GM19463 (cell line): ENCODE measurements around the gene SMAD6.

Experiments used
- ATAC-seq: cut with Tn5 transposase; IDR thresholded peaks from one replicate; pipeline ENCODE4 v1.9.1; 2021; ENCODE audit warnings: mild to moderate bottlenecking, moderate library complexity; ENCODE audit not compliant: unreplicated experiment

The SMAD6 gene

DNA sequence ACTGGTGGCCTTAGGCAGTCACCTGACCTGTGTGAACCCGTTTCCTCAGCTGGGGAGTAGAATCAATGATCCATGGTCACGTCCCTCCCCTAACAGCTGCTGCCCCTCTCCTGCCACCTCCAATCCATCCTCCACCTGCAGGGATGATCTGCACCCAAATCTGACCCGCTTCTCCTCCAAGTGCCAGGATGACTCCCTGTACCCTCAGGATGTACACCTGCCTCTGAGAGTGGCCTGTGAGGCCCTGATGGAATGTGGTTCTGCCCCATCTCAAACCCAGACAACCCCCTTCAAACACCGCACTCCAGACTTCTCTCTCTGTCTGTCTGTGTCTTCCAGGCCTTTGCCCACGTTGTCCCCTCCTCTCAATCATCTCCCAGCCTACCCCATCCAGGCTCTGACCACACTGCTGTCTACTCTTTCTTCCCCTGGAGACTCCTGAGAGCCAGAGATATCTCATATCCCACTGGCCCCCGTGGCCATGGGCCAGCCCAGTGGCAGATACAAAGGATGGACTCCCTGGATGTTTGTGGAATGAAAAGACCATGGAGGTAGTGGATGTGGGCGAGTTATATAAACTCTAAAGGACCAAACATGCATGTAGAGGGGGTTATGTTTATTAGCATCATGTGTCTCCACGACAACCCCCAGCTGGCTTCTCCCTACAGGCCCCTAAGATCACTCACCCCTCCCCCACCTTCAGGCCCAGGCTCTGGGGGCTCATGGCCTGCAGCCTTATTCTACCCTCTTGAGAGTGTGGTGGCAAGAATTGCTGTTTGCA lies 84.9 kb downstream of the SMAD6 start:
- ATAC-seq, result no peak

DNA sequence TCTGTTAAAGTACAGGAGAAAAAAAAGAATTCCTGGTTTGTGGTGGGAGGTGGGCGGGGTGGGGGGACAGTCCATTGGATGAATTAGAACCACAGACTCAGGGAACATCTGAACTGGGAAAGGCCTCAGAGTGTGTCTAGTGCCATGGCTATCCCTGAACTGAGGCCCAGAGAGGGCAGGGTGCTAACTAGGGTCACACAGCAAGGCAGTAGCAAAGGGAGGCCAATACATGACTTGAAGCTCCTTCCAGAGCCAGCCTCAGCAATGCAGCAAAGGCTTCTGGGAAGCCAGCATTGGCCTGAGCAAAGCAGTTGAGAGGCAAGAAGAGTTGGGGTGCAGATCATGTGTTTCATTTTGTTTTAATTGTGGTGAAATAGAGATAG lies 85.4 kb downstream of the SMAD6 start:
- no peak for ATAC-seq

DNA sequence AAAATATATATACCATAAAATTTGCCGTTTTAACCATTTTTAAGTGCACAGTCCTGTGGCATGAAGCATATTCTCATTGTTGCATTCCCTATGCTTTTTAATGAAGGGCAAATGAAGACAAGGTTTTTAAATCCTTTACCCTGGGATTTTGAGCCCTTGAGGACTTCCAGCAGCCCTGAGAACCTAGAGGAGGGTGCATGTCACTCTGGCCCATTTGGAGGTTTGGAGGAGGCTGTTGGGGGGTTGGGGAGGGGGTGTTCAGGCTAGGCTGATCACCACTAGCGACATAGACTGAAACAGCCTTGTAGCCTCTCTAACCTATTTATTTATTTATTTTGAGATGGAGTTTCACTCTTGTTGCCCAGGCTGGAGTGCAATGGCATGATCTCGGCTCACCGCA lies 86.0 kb downstream of the SMAD6 start:
- ATAC-seq, result no peak

DNA sequence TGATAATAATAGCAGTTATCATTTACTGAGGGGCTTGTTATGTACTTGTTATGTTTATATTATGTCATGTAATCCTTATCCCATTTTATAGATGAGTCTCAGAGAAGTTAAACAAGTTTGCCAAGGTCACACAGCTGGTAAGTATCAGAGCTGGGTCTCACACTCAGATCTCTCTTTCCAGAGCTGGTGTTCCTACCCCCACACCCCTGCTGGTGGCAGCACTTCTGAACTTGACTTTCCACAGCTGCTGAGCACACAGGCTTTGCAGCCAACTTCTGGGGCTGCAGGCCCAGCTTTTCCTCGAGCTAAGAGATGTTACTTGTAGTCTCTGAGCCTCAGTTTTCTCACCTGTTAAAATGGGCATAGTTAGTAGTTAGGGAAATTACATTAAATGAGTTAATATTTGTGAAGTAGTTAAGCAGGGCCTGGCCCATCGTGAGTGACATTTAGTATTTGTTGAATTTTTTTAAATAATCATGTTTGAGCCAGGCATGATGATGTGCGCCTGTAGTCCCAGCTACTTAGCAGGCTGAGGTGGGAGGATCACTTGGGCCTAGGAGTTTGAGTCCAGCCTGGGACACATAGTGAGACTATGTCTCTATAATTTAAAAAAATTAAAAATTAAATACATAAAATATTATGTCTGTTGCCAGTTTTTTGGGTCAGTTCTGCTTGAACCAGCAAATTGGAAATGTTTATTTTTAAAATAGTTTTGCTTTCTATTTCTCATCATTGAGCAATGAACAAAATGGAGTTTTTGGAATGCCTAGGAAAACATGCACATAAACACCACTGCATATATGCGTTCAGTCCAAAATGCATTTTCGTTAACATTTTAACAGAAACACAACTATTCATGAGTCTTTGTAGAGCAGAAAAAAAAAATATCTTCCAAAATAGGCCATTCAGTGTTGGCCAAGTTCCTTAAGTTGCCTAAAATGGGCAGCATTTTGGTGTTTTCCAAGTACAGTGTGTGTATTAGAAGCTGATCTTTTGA lies 87.3 kb downstream of the SMAD6 start:
- ATAC-seq, result no peak

- ATAC-seq, result no peak
Measured at GRCh38 chr15:66795851-66796250, 93.8 kb downstream of the SMAD6 start.

DNA sequence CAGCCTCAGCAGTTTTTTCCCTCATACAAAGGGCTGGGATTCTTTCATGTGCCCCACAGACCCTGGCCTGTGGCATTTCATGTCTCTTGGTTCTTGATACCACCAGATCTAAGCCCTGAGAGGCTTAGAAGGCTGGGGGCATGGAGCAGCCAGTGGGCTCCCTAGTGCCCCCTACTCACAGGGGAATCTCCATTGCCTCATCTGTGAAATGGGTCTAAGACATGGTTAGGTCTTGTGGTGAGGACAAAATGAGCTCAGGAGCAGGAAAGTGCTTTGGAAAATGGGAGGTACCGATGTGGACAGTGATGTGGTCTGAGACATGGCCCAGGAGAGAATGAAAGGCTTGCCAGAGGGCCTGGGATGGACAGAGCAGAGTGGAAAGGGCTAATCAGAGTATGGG lies 94.3 kb downstream of the SMAD6 start:
- ATAC-seq, result no peak

GRCh38 chr15:66797921-66798320 lies 95.9 kb downstream of the SMAD6 start:
- no peak for ATAC-seq

- ATAC-seq, result no peak
Measured at GRCh38 chr15:66798426-66799061, 96.5 kb downstream of the SMAD6 start.

- no peak for ATAC-seq
Measured at GRCh38 chr15:66799242-66799641, 97.2 kb downstream of the SMAD6 start.

DNA sequence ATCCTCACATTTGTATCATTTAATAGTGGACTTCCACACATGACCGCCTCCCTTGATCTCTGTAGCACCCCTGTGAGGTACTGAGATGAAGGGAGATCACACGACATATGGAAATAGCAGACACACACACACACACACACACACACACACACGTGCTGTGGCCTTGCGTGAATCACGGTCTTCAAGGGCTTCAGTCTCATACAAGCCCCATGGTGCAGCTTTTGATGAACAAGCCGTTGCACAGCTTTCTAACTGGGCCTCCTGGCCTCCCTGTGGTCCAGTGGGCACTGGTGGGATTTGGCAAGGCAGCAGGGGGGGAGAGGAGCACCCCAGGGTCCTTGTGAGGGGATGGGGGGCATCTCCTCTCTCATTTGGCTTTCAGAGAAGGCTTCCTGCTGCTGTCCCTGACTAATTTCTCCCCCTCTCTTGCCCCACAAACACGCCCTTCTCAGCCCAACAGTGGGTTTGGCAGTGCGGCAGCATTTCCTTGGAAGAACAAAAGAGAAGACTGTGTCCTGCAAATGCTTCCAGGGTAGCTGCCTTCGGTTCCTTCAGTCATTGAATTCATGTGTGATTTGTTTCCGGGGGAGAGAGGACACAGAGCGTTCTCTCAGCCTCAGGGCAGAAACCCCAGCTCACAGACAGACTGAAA lies 98.7 kb downstream of the SMAD6 start:
- no peak for ATAC-seq

DNA sequence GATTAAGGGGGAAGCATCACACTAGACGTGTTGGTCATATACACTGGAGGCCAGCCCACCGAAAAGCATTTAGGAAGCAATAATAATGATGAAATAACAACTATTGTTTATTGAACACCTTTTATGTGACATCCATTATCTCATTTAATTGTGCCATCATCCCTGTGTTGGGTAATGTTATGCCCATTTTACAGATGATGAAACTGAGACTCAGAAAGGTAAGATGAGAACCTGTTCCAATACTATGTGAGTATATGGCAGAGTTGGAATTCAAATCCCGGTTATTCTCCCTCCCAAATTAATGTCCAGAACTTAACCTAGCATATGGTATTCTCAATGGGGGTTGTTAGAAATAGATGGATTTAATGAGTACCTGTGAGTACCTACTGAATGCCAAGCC lies 99.2 kb downstream of the SMAD6 start:
- ATAC-seq, result no peak

DNA sequence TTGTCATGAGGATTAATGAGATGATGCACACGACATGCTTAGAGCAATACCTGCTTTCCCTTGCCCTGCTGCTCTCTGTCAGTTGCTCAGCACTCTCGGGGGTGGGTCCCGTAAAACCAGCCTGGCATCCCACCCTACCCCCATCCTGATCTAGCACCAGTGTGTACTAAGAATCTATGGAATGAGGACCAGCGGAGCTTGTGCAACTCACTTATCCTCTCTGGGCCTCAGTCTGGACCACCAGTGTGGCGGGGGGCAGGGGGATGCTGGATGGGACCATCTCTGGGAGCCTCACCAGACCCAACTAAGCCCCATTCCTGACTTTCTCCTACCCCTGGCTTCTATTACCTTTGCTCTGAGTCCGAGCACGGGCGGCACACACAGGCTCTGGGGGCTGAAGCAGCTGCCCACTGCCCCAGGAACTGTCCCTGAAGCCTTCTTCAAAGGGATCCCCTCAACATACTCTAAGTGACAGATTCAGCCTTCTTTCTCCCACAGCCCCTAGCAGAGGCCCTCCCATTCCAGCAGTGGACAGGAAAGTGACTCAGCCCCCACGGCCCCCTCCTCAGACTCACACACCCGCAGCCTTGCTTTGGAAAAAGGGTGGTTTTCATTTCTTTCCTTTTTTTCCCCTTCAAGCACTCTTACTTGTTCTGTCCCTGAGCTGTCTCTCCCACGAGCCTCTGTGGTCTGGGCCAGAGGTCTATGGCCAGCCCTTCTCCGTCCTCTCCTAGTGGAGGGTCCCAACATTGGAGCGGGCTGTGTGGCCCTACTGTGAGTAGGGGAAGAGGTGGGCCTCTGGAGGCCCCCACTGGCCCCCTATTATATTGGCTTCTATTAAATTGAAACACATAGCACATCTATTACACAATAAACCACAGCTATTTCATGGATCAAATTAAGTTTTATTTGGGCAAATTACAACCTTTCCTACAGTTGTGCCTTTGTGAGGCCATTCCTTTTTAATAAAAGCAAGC lies 100.3 kb downstream of the SMAD6 start:
- ATAC-seq, result no peak

DNA sequence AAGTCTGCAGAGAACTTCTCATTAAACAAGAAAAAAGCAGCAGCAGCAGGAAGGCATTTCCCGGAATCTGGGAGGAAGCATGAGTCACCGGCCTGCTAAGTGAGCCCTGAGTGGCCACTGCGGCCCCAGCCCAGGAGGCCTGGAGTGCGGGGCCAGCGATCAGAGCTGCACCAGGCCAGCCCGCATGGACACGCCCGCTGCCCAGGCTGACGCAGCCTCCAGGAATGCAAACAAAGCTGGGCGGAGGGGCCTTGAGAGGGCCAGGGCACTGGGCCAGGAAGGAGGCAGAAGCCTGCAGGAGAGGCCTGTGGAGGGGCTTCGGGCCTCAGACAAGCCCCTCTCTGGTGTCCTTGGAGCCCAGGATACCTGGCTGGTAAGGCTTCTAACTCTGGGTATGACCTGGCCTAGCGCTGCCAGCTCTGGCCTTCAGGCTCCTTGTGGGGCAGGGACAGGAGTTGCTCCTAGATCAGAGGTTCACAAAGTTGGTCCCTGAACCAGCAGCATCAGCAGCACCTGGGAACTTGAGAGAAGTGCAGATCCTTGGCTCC lies 101.2 kb downstream of the SMAD6 start:
- ATAC-seq, result no peak

GRCh38 chr15:66803749-66804148 lies 101.7 kb downstream of the SMAD6 start:
- no peak for ATAC-seq

DNA sequence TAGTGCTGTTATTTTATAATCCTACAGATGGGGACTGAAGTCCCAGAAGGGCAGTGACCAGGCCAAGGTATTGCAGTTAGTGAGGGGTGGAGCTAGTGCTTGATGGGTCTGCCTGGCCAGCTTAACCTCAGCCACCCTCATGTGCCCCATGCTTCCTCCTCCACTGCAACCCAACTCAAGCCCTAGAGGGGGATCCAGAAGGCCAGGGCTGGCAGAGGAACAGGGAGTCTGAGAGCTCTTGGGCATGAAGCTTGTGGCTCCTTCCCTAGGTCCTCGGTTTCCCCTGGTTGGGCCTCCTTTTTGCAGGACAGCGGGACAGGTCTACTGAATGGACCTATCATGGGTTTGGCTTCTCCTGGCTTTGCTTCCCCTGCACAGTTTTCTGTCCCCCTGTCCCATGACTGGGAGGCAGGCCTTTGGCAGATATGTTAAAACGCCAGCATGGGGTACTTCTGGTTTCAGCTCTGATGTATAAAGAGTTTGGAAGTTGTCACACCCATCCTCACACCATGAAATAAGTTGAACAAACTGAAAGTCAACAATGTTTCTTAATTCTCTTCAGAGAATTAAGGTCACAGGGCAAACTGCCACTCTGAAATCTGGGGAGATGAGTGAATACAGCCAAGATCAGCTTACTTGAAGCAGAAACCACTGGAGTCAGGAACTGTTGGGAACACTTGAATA lies 103.3 kb downstream of the SMAD6 start:
- ATAC-seq, result no peak

DNA sequence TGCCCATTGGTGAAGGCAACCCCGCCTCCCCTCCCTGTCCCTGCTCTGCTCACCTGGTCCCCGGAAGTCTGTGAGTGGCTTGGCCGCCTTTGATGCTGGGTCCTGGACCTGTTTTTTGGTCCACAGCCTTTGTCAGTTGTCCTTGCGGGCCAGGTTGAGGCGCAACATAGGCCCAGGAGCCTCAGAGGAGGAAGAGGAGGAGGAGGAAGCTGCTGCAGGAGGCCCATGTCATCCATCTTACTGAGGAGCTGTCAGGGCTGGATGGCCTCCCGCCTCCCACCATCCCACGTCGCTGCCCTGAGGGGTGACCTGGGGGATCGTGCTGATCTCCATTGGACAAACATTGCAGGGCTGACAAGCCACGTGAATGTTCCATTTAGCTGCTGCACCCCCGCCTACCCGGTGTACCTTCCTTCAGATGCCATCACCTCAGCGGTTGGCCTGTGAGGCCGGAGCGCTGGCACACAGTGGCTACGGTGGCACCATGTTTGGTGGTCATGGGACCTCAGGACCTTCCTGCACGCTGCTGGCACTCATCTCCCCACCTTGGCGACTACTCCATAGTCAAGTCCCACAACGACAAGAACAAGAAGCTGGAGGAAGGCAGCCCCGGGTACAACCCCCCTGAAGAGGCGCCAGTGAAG lies 106.3 kb downstream of the SMAD6 start:
- ATAC-seq, result no peak

GRCh38 chr15:66809664-66810063 lies 107.6 kb downstream of the SMAD6 start:
- ATAC-seq, result no peak

DNA sequence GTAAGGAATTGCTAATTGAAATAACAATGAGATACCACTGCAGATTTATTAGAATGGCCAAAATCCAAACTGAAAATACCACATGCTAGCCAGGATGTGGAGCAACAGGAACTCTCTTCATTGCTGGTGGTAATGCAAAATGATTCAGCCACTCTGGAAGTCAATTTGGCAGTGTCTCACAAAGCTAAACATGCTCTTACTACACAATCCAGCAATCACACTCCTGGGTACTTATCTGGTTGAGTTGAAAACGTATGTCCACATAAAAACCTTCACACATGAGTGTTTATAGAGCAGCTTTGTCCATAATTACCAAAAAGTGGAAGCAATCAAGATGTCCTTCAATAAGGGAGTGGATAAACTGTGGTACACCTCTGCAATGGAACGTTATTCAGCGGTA lies 113.3 kb downstream of the SMAD6 start:
- no peak for ATAC-seq
